ENCODE data around the gene PWWP2B.

Gene PWWP2B

GRCh38 chr10:132452651-132453469 lies 55.9 kb downstream of the PWWP2B start:
- peaks cover 11% of the 10 kb centered on the region for H3K4me1 ChIP-seq (ENCODE audit: control insufficient read depth, insufficient read depth, low read length)
- no peaks in the 10 kb centered on the region for H3K27me3 ChIP-seq (ENCODE audit: control insufficient read depth, insufficient read depth, low read length, poor library complexity, severe bottlenecking)
- no peaks in the 10 kb centered on the region for H3K36me3 ChIP-seq (ENCODE audit: control insufficient read depth, insufficient read depth, low read length)
- H3K27ac ChIP-seq (ENCODE audit: insufficient read depth, low read depth, low read length, poor library complexity, severe bottlenecking) = no peak overlapping the region
- H3K4me3 ChIP-seq (ENCODE audit: insufficient read depth, low read depth, low read length) = peak overlapping the region; percentile 13
- no peaks in the 10 kb centered on the region for H3K9me3 ChIP-seq (ENCODE audit: control insufficient read depth, low read length)
- 11% methylated on average over 45 of the region's 45 CpGs for WGBS, 2 experiments

- Histone ChIP-seq H3K4me1 (ENCODE audit: control insufficient read depth, insufficient read depth, low read length) (peaks cover 8% of the 10 kb centered on the region), H3K36me3 (ENCODE audit: control insufficient read depth, insufficient read depth, low read length) (no peaks in the 10 kb centered on the region), H3K27ac (ENCODE audit: insufficient read depth, low read depth, low read length, poor library complexity, severe bottlenecking) (no peak overlapping the region), H3K4me3 (ENCODE audit: insufficient read depth, low read depth, low read length) (no peak overlapping the region), H3K9me3 (ENCODE audit: control insufficient read depth, low read length) (no peaks in the 10 kb centered on the region), H3K27me3 (ENCODE audit: control insufficient read depth, insufficient read depth, low read length, poor library complexity, severe bottlenecking) (no peaks in the 10 kb centered on the region)
- WGBS, 2 experiments = 74 to 78% methylated on average over 15 of the region's 15 CpGs
These were observed 56.5 kb downstream of the PWWP2B start for GRCh38 chr10:132453470-132453861.

GRCh38 chr10:132454296-132455198 lies 57.5 kb downstream of the PWWP2B start:
- Histone ChIP-seq H3K9me3 (ENCODE audit: control insufficient read depth, low read length) (no peaks in the 10 kb centered on the region), H3K4me1 (ENCODE audit: control insufficient read depth, insufficient read depth, low read length) (peaks cover 8% of the 10 kb centered on the region), H3K4me3 (ENCODE audit: insufficient read depth, low read depth, low read length) (no peak overlapping the region), H3K27me3 (ENCODE audit: control insufficient read depth, insufficient read depth, low read length, poor library complexity, severe bottlenecking) (no peaks in the 10 kb centered on the region), H3K36me3 (ENCODE audit: control insufficient read depth, insufficient read depth, low read length) (no peaks in the 10 kb centered on the region), H3K27ac (ENCODE audit: insufficient read depth, low read depth, low read length, poor library complexity, severe bottlenecking) (no peak overlapping the region)
- 93 to 94% methylated on average over 30 of the region's 30 CpGs for WGBS, 2 experiments

GRCh38 chr10:132455441-132455971 lies 58.5 kb downstream of the PWWP2B start:
- Histone ChIP-seq H3K9me3 (ENCODE audit: control insufficient read depth, low read length) (no peaks in the 10 kb centered on the region), H3K4me3 (ENCODE audit: insufficient read depth, low read depth, low read length) (no peak overlapping the region), H3K27me3 (ENCODE audit: control insufficient read depth, insufficient read depth, low read length, poor library complexity, severe bottlenecking) (no peaks in the 10 kb centered on the region), H3K27ac (ENCODE audit: insufficient read depth, low read depth, low read length, poor library complexity, severe bottlenecking) (no peak overlapping the region), H3K4me1 (ENCODE audit: control insufficient read depth, insufficient read depth, low read length) (peaks cover 8% of the 10 kb centered on the region), H3K36me3 (ENCODE audit: control insufficient read depth, insufficient read depth, low read length) (no peaks in the 10 kb centered on the region)
- WGBS, 2 experiments = 89 to 90% methylated on average over 19 of the region's 19 CpGs

GRCh38 chr10:132455986-132456847 lies 59.2 kb downstream of the PWWP2B start:
- no peaks in the 10 kb centered on the region for H3K27me3 ChIP-seq (ENCODE audit: control insufficient read depth, insufficient read depth, low read length, poor library complexity, severe bottlenecking)
- H3K9me3 ChIP-seq (ENCODE audit: control insufficient read depth, low read length) = no peaks in the 10 kb centered on the region

GRCh38 chr10:132456881-132457280 lies 59.9 kb downstream of the PWWP2B start:
- H3K27me3 ChIP-seq (ENCODE audit: control insufficient read depth, insufficient read depth, low read length, poor library complexity, severe bottlenecking) = no peaks in the 10 kb centered on the region

More at GRCh38 chr10:132455986-132456847, 59.2 kb downstream of the PWWP2B start:
- 90 to 91% methylated on average over 17 of the region's 17 CpGs for WGBS, 2 experiments
- Histone ChIP-seq H3K27ac (ENCODE audit: insufficient read depth, low read depth, low read length, poor library complexity, severe bottlenecking) (no peak overlapping the region), H3K4me3 (ENCODE audit: insufficient read depth, low read depth, low read length) (no peak overlapping the region), H3K36me3 (ENCODE audit: control insufficient read depth, insufficient read depth, low read length) (no peaks in the 10 kb centered on the region), H3K4me1 (ENCODE audit: control insufficient read depth, insufficient read depth, low read length) (peaks cover under 1% of the 10 kb centered on the region)

GRCh38 chr10:132457328-132458070 lies 60.5 kb downstream of the PWWP2B start:
- Histone ChIP-seq H3K4me3 (ENCODE audit: insufficient read depth, low read depth, low read length) (no peak overlapping the region), H3K9me3 (ENCODE audit: control insufficient read depth, low read length) (no peaks in the 10 kb centered on the region), H3K27ac (ENCODE audit: insufficient read depth, low read depth, low read length, poor library complexity, severe bottlenecking) (no peak overlapping the region), H3K27me3 (ENCODE audit: control insufficient read depth, insufficient read depth, low read length, poor library complexity, severe bottlenecking) (no peaks in the 10 kb centered on the region), H3K4me1 (ENCODE audit: control insufficient read depth, insufficient read depth, low read length) (no peaks in the 10 kb centered on the region), H3K36me3 (ENCODE audit: control insufficient read depth, insufficient read depth, low read length) (no peaks in the 10 kb centered on the region)
- WGBS, 2 experiments = 87% methylated on average over 24 of the region's 24 CpGs

More at GRCh38 chr10:132456881-132457280, 59.9 kb downstream of the PWWP2B start:
- Histone ChIP-seq H3K27ac (ENCODE audit: insufficient read depth, low read depth, low read length, poor library complexity, severe bottlenecking) (no peak overlapping the region), H3K36me3 (ENCODE audit: control insufficient read depth, insufficient read depth, low read length) (no peaks in the 10 kb centered on the region), H3K4me3 (ENCODE audit: insufficient read depth, low read depth, low read length) (no peak overlapping the region), H3K4me1 (ENCODE audit: control insufficient read depth, insufficient read depth, low read length) (no peaks in the 10 kb centered on the region), H3K9me3 (ENCODE audit: control insufficient read depth, low read length) (no peaks in the 10 kb centered on the region)
- WGBS, 2 experiments = 90 to 92% methylated on average over 9 of the region's 9 CpGs

GRCh38 chr10:132458071-132458585 lies 61.1 kb downstream of the PWWP2B start:
- Histone ChIP-seq H3K27ac (ENCODE audit: insufficient read depth, low read depth, low read length, poor library complexity, severe bottlenecking) (no peak overlapping the region), H3K36me3 (ENCODE audit: control insufficient read depth, insufficient read depth, low read length) (no peaks in the 10 kb centered on the region), H3K4me1 (ENCODE audit: control insufficient read depth, insufficient read depth, low read length) (no peaks in the 10 kb centered on the region), H3K9me3 (ENCODE audit: control insufficient read depth, low read length) (no peaks in the 10 kb centered on the region), H3K27me3 (ENCODE audit: control insufficient read depth, insufficient read depth, low read length, poor library complexity, severe bottlenecking) (no peaks in the 10 kb centered on the region), H3K4me3 (ENCODE audit: insufficient read depth, low read depth, low read length) (no peak overlapping the region)
- 73 to 76% methylated on average over 19 of the region's 19 CpGs for WGBS, 2 experiments

Measured in ectodermal cell (in vitro differentiated cells).